Measurements from ENCODE around the gene ZNF232.
"Not testable (repeated sequence)": the region's sequence is repeated elsewhere in the genome, so short reads cannot be mapped to it uniquely, and the experiment has no call there.

The ZNF232 gene

DNA sequence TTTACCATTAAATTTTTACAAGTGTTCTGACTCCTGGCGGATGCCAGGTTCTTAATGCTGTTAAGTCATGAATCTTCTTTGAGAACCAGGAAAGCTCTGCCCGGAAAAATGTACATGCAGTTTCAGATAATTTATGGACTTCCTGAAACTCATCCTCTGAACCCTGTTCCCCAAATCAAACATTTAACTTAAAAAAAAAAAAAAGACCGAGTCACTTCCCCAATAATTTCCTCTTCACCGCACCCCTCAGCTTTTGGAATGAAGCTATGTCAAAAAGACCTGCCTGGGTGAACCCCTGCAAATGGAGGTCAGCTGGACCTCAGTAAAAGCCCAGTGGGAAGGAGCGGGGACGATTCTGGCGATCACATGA is 15.0 kb downstream of the ZNF232 start:
- peak in 2 of 3 donors; percentile 21 to 31 for DNase-seq

- DNase-seq = no peak
Measured at GRCh38 chr17:5092218-5093010, 19.3 kb downstream of the ZNF232 start.

GRCh38 chr17:5080591-5080990 is 31.1 kb downstream of the ZNF232 start:
- no peak for DNase-seq

- peak; percentile 76 to 86 (median 77) for DNase-seq
Measured at GRCh38 chr17:5078106-5079028, 33.3 kb downstream of the ZNF232 start, which contains the start of gene ZFP3. Gene ZFP3, plus strand, starts transcription at chr17:5078467. Its CDS starts 13,038 bp downstream, at chr17:5091505.

GRCh38 chr17:5077781-5078105 is 33.9 kb downstream of the ZNF232 start:
- no peak for DNase-seq

DNA sequence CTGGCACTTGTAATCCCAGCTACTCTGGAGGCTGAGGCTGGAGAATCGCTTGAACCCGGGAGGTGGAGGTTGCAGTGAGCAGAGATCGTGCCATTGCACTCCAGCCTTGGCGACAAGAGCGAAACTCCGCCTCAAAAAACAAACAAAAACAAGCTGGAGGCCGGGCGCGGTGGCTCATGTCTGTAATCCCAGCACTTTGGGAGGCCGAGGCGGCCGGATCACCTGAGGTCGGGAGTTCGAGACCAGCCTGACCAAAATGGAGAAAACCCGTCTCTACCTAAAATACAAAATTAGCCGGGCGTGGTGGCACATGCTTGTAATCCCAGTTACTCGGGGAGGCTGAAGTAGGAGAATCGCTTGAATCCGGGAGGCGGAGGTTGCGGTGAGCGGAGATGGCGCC is 34.4 kb downstream of the ZNF232 start:
- not testable (repeated sequence) for DNase-seq

DNA sequence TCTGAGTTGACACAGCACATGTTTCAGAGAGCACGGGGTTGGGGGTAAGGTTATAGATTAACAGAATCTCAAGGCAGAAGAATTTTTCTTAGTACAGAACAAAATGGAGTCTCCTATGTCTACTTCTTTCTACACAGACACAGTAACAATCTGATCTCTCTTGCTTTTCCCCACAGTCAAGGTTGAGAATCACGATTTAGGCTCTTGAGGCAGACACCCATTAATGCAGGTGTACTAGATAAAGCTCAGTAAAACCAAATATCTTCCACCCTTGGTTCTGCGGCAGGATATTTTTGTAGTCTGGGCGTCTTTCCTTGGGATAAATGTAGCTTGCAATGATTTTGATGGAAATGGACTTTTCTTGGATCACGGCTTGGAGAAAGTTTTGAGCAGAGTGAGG is 36.2 kb downstream of the ZNF232 start:
- DNase-seq = not testable (repeated sequence)

- DNase-seq = no peak
Measured at GRCh38 chr17:5069724-5070123, 42.0 kb downstream of the ZNF232 start.

- DNase-seq = peak; percentile 7 to 51 (median 27)
Measured at GRCh38 chr17:5068236-5068635, 43.4 kb downstream of the ZNF232 start.

DNA sequence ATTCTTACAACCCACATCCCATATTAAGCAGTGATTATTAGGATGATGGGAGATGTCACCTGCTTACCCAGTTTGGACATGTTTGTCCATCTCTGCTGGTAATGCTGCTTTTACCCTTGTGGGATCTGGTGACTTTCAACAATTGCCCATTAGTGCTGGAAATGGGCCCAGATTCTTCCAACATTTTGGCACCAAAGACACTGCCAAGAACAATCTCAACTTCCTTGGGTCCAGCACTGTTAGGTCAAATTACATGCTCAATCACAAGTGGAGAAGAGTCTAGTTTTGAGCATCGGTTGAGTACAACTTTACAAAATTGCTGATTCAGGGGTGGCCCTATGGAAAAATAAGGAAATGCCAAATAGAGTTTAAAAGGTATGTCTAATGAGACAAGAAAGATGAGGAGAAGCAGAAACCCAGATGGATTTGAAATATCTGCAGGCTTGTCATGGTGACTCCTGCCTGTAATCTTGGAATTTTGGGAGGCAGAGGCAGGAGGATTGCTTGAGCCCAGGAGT is 46.4 kb downstream of the ZNF232 start:
- DNase-seq = no peak

All from suppressor macrophage treated with lipopolysaccharide for 1 hour (primary cell).